ENCODE data around the gene GPR3.
"Not testable (repeated sequence)": the region's sequence is repeated elsewhere in the genome, so short reads cannot be mapped to it uniquely, and the experiment has no call there.

GPR3 gene

DNA sequence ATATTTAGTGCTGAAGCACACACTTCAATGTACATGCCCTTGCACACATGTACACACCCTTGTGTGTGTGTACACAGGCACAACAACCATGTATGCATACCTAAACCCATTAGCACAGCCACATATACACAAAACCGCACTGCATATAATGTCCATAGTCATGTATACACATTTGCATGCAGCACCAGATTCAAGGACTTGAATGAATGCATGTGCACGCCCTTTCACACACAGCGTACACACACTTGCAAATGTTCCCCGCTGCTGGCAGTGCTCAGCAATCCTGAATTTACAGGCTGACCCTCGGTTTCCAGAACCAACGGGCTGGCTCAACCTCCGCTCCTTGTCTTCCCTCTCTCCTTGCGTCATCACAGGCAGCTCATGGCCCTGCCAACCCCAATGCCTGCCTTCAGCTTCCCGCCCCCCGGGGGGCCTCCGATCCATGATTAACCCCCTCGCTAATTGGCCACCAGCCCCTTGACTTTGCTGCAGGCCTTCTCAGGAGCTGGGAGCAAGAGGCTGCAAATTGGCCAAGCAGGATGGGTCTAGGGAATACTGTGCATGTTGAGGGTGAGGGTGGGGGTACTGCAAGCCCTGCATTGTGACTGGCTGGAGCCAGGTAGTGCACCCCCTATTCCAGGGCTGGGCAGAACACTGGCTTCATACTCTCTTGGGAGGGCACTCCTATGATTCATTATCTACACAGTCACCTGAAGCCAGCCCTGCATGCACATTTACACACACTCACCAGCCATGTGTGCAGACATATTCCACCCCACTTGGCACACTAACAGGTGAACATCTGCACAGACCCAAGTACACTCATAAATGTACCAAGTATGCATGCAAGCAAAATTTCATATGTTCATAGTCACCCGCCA, 7.9 kb downstream of the GPR3 start:
- no peak for DNase-seq (ENCODE audit: low read depth)

DNA sequence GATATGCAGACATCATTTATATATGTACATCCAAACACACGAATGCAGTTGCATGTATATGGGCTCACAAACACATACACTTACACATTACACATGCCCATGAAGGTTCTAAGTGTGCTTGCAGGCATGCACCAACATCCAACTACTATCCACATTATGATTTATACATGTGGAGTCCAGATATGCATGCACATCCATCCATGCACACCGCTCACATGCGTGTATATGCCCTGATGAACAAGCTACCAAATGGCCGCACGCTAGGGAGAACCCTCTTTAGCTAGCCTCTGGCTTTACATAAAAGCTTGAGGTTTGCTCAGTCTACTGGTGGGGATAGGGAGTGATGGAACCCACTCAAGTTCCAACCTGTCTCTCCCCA, 8.5 kb downstream of the GPR3 start:
- no peak for DNase-seq (ENCODE audit: low read depth)

DNA sequence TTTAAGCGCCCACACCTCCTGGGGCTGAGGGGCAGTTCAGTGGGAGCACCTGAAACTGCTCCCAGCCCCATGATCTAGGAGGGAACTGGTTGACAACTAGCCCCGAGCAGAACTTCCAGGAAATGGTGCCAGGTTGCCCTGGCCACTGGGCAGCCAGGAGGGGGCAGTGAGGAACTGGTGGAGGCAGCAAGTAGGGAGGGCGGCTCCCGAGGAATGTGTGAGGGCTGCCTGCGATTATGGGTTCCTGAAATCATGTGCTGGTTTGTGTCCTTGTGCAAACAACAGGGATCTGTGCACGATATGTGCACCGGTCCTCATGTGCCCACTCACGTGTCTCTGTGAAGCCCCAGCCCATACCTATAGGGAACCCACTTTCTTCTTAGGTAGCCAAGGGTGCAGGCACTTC, 9.9 kb downstream of the GPR3 start:
- DNase-seq (ENCODE audit: low read depth), result peak; percentile 75

DNA sequence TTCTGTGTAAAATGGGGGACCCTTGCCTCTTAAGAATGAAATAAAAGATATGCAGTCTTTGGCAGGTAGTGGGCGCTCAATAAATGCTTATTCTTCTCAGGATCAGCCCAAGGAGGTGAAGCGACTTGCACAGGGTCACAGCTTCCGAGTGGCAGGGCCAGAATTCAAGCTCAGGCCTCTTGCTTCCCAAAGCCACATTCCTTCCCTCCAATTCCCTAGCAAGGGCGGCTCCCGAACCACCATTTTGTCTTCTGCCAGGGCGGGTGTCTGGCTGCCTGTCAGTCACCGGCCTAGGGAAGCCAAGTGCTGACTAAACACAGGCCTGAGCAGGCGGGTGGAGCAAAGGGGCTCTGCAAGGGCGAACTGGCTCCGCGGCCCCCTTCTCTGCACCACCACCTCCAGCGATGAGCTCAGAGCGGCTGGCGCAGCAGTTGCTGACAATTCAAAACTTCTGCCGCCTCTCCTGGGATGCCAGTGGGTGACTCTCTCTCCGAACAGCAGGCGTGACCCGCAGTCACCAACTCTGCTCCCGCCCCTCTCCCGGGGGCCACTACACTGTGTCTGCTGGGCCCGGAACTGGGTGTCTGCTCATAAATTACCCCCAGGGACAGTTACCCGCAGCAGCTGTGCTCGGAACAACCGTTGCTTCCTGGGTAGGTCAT, 10.8 kb downstream of the GPR3 start:
- DNase-seq (ENCODE audit: low read depth), result peak; percentile 57

DNA sequence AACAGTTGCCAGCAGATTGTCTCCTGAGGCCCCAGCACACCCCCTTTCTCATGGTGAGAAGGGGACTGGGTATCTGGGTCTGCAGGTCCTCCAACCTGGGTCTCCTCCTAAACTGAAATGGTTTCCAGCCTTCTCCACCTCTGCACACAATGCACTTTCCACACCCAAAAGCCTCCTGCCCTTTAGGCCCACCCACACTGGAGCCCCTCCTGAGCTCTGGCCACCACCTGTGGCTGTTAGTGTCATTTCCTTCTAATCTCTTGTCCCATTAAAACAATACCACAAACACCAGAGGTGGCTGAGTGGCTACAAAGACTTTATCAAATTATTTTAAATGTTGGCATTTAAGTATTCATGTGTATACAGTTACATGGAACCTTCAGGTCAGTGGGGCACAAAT, 11.5 kb downstream of the GPR3 start:
- DNase-seq (ENCODE audit: low read depth), result no peak

DNA sequence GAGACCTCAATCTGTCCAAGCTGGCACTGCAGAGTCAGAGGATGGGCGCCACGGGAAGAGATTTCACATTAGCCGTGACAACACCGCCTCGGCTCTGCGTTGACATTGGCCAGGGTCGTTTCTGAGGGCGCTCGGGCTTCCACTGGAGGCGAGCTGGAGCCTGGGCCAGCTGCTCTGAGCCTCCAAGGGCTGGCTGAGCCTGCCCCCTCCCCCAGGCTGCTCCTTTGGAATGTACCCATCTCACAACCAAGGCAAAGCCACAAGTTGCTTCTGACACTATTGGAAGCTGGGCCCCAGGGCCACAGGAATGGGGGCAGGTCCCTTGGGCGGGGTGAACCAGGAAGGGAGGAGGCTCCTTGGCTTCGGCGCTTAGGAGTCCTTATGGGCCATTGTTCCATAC, 12.7 kb downstream of the GPR3 start:
- peak; percentile 72 for DNase-seq (ENCODE audit: low read depth)

DNA sequence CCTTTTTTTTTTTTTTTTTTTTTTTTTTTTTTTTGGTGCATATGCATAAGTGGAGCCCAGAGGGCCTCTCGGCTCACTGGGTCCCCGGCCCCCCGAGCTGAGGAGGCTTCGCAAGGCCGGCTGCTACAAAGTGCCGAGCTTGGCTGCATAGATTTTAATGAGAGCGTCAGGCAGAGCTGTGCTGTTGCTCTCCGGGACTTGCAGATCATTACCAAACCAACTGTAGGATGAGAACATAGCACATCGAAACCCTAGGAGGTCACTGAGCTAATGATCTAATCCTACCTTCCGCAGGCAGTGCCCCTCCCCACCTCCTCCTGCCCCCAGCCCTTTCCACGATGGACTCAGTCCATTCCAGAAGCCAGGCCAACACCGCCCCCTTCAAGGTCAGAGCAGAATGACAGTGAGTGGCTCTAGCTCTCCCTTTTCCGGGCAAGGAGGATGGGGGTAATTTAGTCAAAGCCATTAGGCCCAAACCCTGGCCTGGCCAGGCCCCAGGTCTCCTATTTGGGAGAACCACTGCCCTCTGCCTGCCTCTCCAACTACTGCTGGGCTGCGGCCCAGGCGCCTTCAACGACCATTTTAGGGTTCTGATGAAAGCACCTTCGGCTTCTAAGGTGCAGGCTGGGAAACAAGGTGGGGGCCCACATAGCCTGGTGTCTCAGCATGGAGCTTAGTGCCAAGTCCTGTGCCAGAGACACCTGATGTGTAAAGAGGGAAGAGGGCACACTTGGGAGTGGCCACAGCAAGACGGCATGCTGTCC, 13.4 kb downstream of the GPR3 start:
- DNase-seq (ENCODE audit: low read depth), result not testable (repeated sequence)

DNA sequence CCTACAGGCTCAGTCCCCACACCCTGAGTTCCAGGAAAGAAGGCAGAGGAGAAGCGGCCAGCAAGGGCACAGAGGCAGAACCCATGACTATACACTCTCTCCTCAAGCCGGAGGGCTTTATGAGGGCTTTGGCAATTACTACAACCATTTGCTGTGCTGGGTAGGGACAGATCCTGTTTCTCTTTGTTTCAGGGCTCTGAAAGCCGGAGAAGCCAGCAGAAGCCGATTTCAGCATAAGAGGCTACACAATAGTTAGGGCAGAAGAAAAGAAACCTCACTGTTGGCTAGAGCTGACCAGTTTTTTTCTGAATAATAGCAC, 13.9 kb downstream of the GPR3 start:
- DNase-seq (ENCODE audit: low read depth), result no peak

DNA sequence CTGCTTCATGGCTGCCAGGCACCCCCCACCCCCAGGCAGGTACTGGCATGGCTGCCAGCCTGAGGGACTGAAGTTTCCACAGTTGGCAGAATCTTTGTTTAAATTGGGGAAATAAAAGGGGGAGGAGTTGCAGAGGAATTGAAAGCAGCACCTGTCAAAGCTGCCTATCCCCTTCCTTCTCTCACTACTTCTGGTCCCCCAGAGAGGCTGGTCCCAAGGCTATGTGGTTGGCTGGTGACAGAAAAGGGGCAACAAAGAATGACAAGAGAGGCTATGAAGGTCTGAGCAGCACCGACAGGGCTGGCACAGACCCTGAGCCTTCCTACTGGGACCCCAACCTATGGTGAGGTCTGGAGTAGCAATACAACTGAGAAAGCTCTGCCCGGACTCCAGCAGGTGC, 14.4 kb downstream of the GPR3 start:
- DNase-seq (ENCODE audit: low read depth), result not testable (repeated sequence)

DNA sequence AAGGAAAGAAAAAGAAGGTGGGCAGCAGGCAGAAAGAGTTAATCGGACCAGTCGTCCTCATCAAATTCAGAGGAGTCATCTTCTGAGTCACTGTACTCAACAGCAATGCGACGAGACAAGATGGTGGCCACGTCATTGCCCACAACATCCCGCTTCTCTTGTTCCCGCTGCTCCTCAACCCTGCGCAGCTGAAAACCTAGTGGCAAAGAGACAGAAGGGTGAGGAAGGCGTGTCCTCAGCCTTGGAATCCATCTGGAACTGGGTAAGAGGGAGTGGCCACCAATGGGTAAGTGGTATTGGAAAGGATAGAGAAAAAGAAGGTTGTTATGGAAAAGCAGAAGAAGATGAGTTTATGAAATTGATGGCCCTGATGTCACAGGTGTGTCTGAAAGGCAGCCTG, 15.7 kb downstream of the GPR3 start:
- DNase-seq (ENCODE audit: low read depth), result no peak

DNA sequence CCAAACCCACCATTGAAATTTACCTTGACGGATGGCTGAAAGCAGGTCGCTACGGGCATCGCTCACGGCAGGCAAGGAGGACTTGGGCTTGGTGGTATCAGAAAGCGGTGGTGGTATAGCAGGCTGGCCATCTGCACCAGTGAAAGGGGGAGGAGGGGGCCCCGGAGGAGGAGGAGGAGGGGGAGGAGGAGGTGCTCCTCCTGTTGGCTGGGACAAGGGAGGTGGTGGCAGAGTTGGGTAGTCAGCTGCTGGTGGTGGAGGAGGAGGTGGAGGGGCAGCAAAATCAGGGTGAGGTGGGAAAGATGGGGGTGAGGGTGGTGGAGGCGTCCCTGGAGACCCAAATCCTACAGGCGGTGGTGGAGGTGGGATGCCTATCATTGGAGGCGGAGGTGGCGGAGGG, 17.2 kb downstream of the GPR3 start:
- DNase-seq (ENCODE audit: low read depth), result no peak

DNA sequence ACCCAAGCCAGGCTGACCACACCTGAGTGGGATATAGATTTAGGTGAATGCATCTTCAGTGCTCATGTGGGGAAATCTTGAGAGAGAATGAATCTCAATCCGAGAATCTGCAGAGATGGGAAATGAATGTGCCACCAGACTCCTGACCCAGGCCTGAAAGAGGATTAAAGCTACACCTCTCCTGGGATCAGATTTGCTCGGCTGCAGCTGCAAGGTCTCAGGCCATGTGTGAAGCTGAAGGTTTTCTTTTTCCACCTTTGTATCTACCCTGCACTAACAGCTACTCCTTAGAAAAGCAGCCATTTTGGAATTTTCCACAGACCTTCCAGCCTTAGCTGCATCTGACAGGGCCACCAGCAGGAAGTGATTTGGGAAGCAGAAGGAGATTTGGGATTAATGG, 18.3 kb downstream of the GPR3 start:
- no peak for DNase-seq (ENCODE audit: low read depth)

DNA sequence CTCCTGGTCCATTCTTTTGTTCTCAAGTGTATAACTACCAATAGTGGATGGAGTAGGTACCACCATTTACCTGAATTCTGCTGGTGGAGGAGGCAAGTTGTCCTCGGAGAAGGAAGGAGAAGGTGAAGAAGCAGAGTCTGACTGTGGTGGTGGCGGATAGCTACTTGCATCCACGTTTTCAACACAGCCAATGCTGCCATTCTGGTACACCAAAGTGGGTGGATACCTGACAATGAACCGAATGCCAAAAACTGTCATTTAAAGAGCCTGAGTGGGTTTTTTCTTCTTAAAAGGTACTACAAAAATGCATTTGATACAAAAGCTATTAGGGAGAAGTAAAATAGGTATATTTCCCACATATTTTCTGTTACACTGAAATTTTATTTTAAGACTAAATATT, 20.1 kb downstream of the GPR3 start:
- no peak for DNase-seq (ENCODE audit: low read depth)

DNA sequence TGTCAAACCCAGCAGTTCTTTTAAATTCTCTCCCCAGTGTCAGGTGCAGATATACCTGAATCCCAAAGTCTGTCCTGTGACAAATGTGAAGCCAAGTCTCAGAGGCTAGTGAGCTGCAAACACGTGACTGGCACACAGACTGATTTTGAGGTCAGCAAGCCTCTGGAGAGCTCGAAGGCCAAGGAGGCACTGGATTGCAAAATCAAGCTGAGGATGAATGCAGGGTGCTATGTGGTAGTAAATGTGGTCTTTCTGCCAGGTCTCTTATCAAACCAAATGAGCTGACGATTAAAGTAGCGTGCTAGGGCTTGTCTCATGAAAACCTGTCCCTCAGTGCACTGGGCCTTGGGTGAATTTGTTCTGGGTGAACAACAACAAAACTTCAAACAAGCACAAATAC, 20.6 kb downstream of the GPR3 start:
- DNase-seq (ENCODE audit: low read depth), result peak; percentile 79

DNA sequence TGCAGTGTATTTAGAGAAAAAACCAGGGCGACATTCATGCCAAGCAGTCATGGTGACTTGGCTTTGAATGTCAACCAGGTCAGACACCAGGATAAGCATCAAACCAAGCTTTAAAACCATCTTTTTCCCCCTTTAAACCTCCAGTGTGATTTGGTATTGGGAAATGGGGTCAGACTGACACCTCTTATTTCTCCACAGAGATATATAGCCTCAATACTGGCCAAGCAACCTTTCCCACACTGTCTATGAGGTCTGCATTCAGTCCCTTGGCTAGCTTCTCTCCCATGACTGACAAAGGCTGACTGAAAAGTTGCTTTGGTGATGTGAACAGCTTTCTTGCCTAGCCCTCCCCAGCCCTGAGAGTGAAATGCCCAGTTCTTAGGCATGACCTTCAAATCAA, 21.7 kb downstream of the GPR3 start:
- no peak for DNase-seq (ENCODE audit: low read depth)

DNA sequence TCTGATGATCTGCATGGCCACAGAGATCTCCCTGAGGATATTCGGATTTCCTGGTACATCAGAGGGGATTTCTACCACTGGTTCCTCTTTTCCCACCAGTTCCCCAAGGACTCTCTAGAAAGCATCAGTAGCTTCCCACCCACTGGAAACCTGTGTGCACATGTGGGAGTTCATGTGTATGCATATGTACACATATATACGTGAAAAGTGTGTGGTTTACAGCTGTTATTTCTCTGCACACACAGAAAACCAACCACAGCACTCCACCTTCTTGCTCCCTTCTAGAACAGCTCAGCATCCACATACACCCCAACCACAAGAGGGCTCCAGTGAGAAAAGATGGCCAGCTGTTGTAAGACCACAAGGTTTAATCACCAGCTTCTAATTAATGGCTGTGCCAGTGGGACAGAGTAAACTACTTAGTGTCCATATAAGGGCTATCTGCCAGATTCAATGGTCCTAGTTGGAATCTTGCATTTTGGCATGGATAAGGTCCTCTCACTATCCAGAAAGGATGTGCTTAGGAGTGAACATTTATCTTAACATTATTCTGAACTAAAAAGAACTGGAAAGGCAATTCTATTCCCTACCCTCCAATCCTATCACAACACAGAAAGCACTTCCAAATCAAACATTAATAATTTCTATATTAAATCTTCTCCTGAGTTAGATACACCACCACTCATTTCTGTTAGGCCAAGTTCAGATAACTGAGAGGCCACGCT, 24.1 kb downstream of the GPR3 start:
- peak; percentile 84 for DNase-seq (ENCODE audit: low read depth)

DNA sequence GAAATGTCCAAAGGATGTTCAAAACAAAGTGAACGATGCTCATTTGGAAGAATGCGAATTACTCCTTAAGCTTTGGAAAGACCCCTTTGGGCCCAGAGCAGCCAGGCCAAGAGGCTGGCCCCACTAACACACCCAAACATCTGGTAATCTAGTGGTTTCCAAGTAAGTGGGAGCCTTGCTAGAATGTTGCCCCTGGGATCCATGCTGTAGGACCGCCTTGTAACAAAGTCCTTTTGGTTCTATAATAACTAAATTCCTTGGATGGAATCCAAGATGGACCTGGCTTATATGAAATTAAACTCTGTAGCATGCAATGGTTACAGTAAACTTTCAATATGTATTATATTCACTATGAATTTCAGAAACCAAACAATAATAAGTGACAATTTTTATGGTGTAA, 25.3 kb downstream of the GPR3 start:
- DNase-seq (ENCODE audit: low read depth), result no peak

DNA sequence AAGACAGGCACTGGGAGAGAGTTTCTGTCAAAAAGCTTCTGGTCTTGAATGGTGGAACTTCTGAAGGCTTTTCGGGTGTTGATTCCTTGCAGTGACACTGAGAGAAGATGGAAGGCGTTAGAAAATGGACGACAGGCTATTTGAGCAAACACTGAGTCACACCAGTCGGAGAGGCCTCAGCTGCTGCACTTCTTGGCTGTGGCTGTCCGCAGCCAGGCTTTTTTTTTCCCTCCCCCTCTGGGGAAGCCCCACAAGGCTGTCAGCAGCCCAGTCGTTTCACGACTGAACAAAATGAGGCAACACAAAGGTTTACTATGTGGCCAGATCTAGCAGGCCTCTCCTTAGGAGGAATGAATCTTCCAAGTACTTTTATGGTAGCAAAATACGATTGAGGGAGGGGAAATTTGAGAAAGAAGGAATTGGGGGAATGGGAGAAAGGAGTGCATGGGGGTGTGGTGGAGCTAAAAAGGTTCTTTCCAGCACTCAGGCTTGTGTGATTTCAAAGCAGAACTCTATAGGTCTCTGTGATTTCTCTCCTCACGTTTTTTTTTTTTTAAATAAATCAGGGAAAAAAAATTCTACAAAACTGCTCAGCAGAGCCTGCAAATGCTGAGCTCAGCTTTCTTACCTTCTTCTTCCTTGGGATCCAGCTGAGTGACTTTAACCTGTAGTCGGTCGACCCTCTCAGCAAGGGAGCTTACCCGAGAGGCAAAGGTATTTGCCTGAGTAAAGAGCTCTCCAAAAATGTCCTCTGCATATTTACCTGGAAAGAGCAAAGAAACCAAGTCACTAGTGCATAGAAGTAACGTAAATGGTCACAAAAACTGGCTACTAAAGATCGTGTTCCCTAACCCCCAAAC, 26.1 kb downstream of the GPR3 start:
- peak; percentile 95 for DNase-seq (ENCODE audit: low read depth)

DNA sequence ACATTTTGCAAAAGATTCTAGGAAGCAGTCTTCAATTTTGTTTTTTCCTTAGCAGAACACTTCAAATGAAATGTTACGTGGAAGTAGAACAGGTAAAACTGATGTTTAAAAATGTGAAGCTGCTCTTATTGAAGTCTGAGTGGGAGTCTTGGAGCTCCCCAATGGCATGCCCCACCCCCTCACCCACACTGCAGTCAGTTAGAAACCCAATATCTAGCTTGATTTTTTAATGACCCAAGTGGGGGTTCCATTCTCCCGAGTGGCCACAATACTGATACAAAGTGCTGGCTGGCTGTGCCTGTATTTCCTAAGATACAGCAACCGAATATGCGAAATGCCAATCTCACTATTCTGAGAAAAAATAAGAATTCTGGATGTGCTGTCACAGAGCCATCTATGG, 31.3 kb downstream of the GPR3 start:
- no peak for DNase-seq (ENCODE audit: low read depth)

DNA sequence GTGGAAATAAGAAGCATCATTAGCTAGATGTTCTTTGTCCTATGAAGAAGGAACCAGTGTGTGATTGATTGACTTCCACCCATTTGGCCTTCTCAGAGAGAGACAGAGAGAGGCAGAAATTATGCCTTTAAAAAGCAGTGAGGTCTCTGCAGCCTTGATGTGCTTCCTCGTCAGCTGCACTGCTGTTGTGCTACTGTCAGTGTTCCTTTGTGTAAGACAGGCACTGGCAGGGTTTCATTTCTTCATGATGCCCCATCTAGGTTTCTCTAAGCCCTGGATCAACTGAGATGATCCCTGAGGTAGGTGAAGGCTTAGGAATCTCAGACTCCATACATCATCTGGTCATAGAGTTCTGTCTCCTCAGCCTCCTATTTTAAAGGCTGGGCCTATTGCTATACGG, 34.9 kb downstream of the GPR3 start:
- DNase-seq (ENCODE audit: low read depth), result no peak

DNA sequence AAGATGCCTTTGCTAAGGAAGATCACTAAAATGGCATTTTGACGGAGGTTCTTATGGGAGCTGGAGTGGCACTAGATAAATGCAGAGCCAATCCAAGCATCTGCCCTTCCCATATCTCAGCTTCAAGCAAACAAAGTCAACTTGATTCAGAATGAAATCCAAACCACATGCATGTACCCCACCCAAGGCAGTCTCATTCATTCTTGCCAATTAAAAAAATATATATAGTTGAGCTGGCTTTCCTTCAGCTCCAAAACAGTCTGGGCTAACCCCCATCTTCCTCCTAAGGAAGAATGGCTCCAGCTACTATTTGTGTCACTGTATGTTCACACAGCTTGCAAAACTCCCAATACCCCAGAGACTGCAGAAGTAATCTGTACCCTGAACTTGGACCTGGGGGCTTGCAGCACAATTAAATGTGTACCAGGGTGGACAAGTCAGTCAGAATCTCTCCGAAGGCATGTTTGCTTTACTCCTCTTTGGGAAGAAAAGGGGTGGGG, 35.4 kb downstream of the GPR3 start:
- DNase-seq (ENCODE audit: low read depth), result no peak

All from amniotic epithelial cell (primary cell).